CD1c-positive myeloid dendritic cell (primary cell): ENCODE results near the gene GALNT11.
A peak's percentile ranks its signal among the peaks of the same experiment; 100 is the strongest.
"Not testable (repeated sequence)": the region's sequence is repeated elsewhere in the genome, so short reads cannot be mapped to it uniquely, and the experiment has no call there.

ENCODE experiments used
- DNase-seq: peaks from one replicate; pipeline ENCODE4 v3.0.0-alpha.2; 2016; ENCODE audit errors: extremely low spot score

Gene GALNT11

GRCh38 chr7:152025077-152025936 is at the start of gene GALNT11:
Gene GALNT11 (plus strand): TSS chr7:152025674. CDS start chr7:152094228, 68,554 bp downstream.
- DNase-seq = peak; percentile 97

DNA sequence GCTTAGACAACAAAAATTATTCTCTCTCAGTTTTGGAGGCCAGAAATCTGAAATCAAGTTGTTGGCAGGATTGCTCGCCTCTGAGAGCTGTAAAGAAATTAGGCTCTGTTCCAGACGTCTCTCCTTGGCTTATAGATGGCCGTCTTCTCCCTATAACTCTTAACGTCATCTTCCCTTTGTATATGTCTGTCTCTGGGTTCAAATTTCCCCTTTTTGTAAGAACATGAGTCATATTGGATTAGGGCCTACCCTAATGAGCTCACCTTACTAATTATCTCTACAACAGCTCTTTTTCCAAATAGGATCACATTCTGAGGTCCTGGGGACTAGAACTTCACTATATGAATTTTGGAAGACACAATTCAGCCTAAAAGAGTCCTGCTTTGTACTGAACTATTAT is 46.9 kb upstream of the GALNT11 start:
- no peak for DNase-seq

GRCh38 chr7:151981223-151981622 is 44.3 kb upstream of the GALNT11 start:
- DNase-seq = no peak

DNA sequence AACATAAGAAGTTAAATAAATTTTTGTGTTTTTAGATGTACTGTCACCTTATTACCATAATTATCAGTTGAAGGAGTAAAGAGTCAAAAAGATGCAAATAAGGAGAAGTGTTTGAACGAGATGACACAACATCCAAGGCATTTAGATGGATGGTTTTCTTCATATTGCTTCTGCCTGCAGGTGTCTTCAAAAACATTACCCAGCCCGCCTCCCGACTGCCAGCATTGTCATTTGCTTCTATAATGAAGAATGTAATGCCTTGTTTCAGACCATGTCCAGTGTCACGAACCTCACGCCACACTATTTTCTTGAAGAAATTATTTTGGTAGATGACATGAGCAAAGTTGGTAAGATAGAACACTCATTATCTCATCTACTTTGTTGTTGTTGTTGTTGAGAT is 42.7 kb upstream of the GALNT11 start:
- DNase-seq = no peak

- DNase-seq = no peak
Observed at GRCh38 chr7:151984612-151985011, 40.9 kb upstream of the GALNT11 start.

GRCh38 chr7:151987748-151988529 is 37.5 kb upstream of the GALNT11 start:
- DNase-seq = no peak

DNA sequence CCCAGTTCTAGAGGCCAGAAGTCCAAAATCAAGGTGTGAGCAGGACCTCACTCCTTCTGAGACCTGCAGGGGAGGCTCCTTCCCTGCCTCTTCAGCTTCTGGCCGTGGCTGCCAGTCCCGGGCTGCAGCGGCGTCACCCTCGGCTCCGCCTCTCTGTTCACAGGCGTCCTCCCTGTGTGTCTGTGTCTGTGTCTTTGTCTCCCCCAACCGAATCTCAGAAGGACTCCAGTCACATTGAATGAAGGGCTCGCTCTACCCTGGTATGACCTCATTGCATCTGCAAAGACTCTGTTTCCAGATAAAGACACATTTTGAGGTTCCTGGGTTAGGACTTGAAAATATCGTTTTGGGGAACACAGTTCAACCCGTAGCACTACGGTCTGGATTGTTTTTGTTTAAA is 33.1 kb upstream of the GALNT11 start:
- peak; percentile 46 for DNase-seq

DNA sequence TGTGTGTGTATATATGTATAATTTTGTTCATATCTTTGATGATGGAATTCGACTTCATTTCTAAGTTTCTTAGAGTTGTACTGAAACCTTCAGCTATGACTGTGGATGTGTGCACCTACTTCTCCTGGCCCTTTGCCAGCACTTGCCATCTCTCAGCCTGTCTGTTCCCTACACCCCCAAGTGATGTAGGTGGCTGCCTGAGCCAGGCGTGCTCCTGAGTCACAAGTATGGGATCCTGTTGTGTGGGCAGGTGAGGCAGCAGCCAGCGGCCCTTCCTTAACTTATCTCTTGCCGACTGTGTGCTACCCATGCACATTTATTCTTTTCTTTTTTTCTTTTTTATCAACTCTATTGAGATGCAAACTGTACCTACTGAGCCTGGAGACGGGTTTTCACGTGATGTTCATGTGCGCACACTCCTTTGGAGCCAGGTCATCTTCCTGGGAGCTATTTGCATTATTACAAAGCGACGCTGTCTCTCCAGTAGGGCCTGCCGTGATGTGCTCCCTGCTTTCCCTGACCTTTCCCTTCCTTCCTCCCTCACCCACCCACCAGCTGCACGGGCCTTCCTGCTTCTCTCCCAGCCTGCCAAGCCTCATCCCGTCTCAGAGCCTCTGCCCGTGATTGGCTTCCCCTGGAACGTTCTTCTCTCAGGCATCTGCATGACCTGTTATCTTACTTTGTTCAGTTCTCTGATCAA is 31.3 kb upstream of the GALNT11 start:
- DNase-seq = no peak

GRCh38 chr7:151999424-152000090 is 25.9 kb upstream of the GALNT11 start:
- no peak for DNase-seq

DNA sequence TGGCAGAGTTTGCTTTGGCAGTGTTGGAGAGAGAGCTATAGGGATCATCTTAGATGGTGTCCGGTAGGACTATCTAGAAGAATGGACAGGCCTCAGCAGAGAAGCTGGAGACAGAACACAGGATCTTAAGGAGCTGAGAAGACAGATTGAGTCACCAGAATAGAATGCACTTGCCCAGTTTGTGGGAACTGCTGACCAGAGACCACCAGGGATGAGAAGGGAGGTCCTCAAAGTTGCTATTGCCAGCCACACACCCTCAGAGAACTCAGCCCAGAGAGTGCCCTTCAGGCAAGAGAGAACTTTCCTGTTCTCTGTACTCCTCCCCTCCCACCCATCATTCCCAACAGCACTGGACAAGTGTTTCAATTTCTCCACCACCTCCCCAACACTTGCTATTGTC is 25.3 kb upstream of the GALNT11 start:
- no peak for DNase-seq

DNA sequence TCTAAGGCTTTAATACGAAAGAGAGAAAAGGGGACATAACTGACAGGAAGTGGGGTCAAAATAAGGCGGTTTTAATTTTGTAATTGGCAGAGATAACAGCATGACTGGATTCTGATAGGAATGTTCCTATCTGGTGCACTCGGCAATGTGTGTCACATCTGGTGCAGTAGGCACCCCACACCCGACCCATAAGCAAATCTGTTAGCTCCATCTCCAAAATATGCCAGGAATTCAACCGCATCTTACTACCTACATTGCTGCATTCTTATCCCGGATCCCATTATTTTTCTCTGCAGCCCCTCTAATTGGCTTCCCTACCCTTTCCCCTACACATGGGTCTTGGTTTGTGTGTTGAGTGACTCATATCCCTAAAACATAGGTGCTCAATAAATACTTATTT is 19.1 kb upstream of the GALNT11 start:
- no peak for DNase-seq

GRCh38 chr7:152011860-152012259 is 13.6 kb upstream of the GALNT11 start:
- no peak for DNase-seq

- no peak for DNase-seq
Observed at GRCh38 chr7:152013230-152013629, 12.2 kb upstream of the GALNT11 start.

DNA sequence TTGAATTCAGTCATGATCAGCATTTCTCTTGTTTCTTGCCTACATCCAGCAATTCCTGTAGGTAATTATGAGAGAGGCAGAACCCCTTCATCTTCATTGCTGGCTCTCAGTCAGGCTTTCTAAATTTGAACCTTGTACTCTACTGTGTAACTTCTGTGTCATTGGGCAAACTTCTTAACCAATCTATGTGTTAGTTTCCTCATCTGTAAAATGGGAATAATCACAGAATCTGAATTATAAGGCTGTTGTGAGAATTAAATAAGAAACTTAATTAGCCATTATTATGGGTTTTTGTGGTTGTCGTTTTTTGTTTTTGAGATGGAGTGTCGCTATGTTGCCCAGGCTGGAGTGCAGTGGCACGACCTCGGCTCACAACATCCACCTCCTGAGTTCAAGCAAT is 11.5 kb upstream of the GALNT11 start:
- no peak for DNase-seq

GRCh38 chr7:152014722-152015121 is 10.8 kb upstream of the GALNT11 start:
- no peak for DNase-seq

DNA sequence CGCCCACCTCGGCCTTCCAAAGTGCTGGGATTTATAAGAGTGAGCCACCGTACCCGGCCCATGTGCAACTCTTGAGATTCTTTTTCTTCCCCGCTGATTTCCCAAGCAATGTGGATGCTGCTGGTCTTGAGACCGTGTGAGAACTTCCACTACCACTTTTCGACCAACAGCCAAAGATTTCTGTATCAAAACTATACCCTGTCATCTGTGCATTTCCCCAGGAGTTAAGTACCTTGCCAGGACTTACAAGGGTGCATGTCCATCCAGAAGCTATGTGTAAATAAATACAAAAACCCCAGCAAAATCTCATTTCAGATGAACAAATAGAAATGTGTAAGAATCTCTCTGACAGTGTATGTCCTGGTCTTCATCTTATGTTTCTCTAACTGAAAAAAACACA is 9.9 kb upstream of the GALNT11 start:
- no peak for DNase-seq

DNA sequence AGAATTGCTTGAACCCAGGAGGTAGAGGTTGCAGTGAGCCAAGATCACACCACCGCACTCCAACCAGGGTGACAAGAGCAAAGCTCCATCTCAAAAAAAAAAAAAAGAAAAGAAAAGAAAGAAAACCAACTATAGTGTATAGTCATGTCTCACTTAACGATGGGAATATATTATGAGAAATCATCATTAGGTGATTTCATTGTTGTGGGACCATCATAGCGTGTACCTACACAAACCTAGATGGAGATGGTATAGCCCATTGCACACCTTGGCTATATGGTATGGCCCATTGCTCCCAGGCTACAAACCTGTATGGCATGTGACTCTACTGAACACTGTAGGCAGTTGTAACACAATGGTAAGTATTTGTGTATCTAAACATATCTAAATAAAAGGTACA is 8.5 kb upstream of the GALNT11 start:
- no peak for DNase-seq

DNA sequence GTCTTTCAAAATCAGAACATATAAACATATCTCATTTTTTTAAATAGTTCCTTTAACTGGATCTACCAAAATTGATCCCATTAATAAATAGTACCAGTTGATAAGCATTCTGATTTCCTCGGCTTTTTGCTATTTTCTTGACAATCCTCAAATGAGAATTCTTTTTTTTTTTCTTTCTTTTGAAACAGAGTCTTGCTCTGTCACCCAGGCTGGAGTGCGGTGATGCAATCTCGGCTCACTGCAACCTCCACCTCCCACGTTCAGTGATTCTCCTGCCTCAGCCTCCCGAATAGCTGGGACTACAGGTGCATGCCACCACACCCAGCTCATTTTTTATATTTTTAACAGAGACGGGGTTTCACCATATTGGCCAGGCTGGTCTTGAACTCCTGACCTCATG is 7.8 kb upstream of the GALNT11 start:
- not testable (repeated sequence) for DNase-seq

DNA sequence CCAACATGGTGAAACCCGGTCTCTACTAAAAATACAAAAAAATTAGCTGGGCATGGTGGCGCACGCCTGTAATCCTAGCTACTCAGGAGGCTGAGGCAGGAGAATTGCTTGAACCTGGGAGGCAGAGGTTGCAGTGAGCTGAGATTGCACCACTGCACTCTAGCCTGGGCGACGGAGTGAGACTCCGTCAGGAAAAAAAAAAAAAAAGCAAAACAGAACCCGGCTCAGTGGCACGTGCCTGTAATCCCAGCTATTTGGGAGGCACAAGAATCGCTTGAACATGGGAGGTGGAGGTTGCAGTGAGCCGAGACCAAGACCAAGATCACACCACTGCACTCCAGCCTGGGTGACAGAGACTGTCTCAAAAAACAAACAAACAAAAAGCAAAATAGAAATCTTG is 3.7 kb upstream of the GALNT11 start:
- not testable (repeated sequence) for DNase-seq

GRCh38 chr7:152025937-152026890 is 740 bp downstream of the GALNT11 start:
- no peak for DNase-seq
